NCI-H2081 (cell line): Measurements from ENCODE around the gene CORO2A.
"Not testable (repeated sequence)": the region's sequence is repeated elsewhere in the genome, so short reads cannot be mapped to it uniquely, and the experiment has no call there.

ENCODE experiments used
- DNase-seq, 2 experiments: peaks; one replicate each; lab custom pipeline; 2025; lab: John Stamatoyannopoulos, UW

Gene CORO2A

GRCh38 chr9:98117097-98117496, 75.3 kb downstream of the CORO2A start:
- not testable (repeated sequence) for DNase-seq

- DNase-seq: no peak
Observed at GRCh38 chr9:98109052-98109451, 83.4 kb downstream of the CORO2A start.

- DNase-seq: no peak
Observed at GRCh38 chr9:98108531-98109031, 83.9 kb downstream of the CORO2A start.

GRCh38 chr9:98107926-98108325, 84.5 kb downstream of the CORO2A start:
- no peak for DNase-seq

- DNase-seq: no peak
Observed at GRCh38 chr9:98105006-98105405, 87.4 kb downstream of the CORO2A start.

- no peak for DNase-seq
Observed at GRCh38 chr9:98104445-98104881, 88.0 kb downstream of the CORO2A start.

GRCh38 chr9:98101868-98102273, 90.6 kb downstream of the CORO2A start:
- no peak for DNase-seq

- no peak for DNase-seq
Observed at GRCh38 chr9:98101416-98101815, 91.0 kb downstream of the CORO2A start.

GRCh38 chr9:98100456-98100855, 92.0 kb downstream of the CORO2A start:
- no peak for DNase-seq

GRCh38 chr9:98099898-98100297, 92.5 kb downstream of the CORO2A start:
- DNase-seq: no peak

GRCh38 chr9:98099346-98099745, 93.1 kb downstream of the CORO2A start:
- no peak for DNase-seq

- peak in 1 of 2 experiments; percentile 27 for DNase-seq
Observed at GRCh38 chr9:98097836-98098235, 94.6 kb downstream of the CORO2A start.

GRCh38 chr9:98096091-98096490, 96.3 kb downstream of the CORO2A start:
- no peak for DNase-seq

GRCh38 chr9:98095401-98095800, 97.0 kb downstream of the CORO2A start:
- no peak for DNase-seq

GRCh38 chr9:98094851-98095250, 97.6 kb downstream of the CORO2A start:
- DNase-seq: no peak

- DNase-seq: no peak
Observed at GRCh38 chr9:98094316-98094715, 98.1 kb downstream of the CORO2A start.

- no peak for DNase-seq
Observed at GRCh38 chr9:98092613-98092931, 99.9 kb downstream of the CORO2A start.

- no peak for DNase-seq
Observed at GRCh38 chr9:98091735-98092612, 100.5 kb downstream of the CORO2A start.

- DNase-seq: not testable (repeated sequence)
Observed at GRCh38 chr9:98090674-98091073, 101.8 kb downstream of the CORO2A start.

- DNase-seq: no peak
Observed at GRCh38 chr9:98087420-98088354, 104.8 kb downstream of the CORO2A start.

- DNase-seq: no peak
Observed at GRCh38 chr9:98086461-98086860, 106.0 kb downstream of the CORO2A start.

GRCh38 chr9:98085944-98086343, 106.5 kb downstream of the CORO2A start:
- DNase-seq: no peak

GRCh38 chr9:98085058-98085457, 107.4 kb downstream of the CORO2A start:
- no peak for DNase-seq
